GM10847 (cell line): Measurements from ENCODE around the gene ATP9B.

Experiments used
- POLR2A ChIP-seq: IDR thresholded peaks from 2 replicates; pipeline ENCODE4 v1.6.1; 2011; ENCODE audit not compliant: insufficient read length; ENCODE audit errors: extremely low read depth

The ATP9B gene, protein sequence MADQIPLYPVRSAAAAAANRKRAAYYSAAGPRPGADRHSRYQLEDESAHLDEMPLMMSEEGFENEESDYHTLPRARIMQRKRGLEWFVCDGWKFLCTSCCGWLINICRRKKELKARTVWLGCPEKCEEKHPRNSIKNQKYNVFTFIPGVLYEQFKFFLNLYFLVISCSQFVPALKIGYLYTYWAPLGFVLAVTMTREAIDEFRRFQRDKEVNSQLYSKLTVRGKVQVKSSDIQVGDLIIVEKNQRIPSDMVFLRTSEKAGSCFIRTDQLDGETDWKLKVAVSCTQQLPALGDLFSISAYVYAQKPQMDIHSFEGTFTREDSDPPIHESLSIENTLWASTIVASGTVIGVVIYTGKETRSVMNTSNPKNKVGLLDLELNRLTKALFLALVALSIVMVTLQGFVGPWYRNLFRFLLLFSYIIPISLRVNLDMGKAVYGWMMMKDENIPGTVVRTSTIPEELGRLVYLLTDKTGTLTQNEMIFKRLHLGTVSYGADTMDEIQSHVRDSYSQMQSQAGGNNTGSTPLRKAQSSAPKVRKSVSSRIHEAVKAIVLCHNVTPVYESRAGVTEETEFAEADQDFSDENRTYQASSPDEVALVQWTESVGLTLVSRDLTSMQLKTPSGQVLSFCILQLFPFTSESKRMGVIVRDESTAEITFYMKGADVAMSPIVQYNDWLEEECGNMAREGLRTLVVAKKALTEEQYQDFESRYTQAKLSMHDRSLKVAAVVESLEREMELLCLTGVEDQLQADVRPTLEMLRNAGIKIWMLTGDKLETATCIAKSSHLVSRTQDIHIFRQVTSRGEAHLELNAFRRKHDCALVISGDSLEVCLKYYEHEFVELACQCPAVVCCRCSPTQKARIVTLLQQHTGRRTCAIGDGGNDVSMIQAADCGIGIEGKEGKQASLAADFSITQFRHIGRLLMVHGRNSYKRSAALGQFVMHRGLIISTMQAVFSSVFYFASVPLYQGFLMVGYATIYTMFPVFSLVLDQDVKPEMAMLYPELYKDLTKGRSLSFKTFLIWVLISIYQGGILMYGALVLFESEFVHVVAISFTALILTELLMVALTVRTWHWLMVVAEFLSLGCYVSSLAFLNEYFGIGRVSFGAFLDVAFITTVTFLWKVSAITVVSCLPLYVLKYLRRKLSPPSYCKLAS

DNA sequence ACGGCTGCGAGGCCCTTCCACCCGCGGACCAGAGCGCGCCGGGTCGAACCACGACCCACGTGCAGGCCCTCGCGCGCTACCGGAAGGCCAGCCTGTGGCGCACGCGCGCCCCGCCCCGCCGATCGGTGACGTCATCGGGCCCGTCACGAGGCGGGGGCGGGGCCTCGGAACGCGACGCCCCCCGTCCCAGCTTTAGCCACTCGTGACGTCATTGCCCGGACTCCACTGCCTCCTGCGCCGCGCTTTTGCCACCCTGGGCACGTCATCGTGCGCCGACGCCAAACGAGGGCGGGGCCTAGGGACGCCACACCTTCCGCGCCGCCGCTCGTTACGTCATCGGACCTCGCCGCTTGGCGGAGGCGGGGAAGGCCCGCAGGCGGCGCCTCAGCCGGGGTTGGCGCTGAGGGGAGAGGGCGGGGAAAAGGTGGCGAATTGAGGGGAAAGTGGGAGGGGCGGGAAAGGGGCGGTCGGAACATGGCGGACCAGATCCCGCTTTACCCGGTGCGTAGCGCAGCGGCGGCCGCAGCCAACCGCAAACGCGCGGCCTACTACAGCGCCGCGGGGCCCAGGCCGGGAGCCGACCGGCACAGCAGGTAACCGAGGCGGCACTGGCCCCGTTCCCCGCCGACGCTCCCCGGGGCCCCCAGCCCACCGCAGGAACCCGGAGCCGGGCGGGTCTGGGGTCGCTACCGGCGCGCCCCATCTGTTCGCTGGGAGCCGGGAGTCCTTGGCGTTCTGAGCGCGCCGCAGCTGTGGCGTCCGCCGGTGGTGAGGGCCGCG is at the start of gene ATP9B:
Gene ATP9B, plus strand, starts transcription at position 458 of the 780 bp plus-strand sequence. Its CDS starts 17 bp downstream, at position 475.
- peak; percentile 50 for TF ChIP-seq POLR2A

DNA sequence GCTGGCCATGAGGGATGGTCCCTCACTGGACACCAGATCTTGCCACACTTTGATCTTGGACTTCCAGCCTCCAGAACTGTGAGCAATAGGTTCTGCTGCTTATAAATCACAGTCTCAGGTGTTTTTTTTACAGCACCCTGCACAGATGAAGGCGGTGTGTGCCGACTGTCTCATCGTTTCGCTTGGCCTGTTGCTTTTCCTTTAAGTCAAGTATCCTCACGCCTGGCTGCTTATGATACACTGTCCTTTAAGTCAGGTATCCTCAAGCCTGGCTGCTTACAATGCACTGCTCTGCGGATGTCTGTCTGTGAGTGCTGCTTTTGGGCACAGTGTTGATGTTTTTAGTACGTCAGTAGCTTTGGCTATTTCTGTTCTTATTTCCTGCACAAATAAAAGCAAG is 49.3 kb upstream of the ATP9B start:
- TF ChIP-seq POLR2A: no peak

DNA sequence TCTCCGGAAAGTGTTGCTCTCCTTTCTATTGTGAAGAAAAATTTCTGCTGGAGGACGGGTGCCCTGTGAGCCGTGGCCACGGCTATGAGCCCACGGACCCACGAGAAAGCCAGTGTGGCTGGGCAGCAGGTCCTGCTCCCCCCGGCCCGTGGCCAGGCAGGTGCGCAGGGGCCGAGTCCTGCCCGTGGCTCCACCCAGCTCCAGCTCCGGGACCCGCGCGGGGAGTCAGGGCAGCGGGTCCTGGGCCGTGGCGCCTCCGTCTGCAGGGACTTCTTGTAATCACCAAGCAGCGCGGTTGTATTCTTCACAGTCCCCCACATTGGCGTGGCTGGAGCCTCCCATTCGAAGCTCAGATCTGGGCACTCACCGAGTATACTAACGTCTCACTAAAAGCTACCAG is 46.6 kb upstream of the ATP9B start:
- no peak for TF ChIP-seq POLR2A

DNA sequence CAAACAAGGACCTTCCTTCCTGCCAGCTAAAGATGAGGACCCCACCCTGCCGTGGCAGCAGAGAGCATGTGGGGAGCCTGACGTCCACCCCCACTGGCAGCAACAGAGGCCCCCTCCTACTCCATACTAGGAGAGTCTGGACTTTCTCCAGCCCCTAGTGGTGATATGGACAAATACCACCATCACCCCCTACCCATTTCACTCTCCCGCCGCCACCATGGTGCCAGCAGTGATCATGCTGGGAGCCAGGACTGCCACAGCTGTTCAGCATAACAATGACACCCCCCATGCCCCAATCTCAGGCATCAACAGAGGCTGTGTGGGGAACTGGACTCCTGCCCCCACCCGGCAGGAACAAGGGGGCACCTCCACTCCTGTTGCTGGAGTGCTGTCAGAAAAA is 42.7 kb upstream of the ATP9B start:
- TF ChIP-seq POLR2A: no peak

DNA sequence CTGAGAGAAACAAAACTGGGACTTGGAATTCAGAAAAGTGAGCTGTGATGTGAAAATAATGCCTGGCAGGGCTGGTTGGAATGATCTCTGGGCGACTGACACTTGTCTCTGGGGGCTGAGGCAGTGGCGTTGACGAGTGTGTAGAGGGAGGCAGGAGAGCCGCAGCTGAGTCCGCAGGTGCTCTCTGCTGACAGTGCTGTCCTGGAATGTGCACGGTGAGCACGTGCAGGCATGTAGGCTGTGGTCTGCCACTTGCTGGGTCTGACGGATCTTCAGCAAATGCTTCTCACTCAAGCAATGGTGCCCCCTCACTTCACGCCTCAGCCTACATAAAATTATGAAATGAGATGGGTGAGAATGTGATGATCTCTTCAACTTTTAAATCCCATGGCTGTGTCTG is 38.5 kb upstream of the ATP9B start:
- TF ChIP-seq POLR2A: no peak

DNA sequence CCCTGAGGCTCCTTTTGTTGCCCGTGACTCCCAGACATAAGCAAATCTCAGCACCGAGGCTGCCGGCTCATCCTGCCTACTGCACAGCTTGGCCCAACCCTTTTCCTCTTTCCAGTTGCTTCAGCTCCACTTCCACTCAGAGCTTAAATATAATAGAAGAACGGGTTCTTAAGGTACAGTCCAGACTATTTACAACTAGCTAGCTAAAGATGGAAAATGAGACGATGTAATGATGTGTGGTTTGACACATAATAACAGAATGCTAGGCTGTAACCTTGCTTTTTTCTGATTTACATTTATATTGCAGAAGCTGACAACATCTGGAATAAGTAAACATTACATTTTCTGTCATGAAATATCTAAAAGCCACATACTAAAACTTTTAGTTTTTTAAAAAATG is 26.9 kb upstream of the ATP9B start:
- TF ChIP-seq POLR2A: no peak

DNA sequence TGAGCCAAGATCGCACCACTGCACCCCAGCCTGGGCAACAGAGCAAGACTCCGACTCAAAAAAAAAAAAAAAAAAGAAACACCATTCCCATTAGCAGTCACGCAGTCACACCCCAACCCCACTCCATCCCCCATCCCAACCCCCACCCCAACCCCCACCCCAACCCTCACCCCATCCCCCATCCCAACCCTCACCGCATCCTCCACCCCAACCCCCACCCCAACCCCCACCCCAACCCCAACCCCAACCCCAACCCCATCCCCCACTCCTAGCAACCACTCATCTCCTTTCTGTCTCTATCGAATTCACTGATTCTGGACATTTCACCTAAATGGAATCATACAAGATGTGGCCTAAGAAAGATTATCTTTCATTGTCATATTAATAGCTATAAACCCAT is 25.9 kb upstream of the ATP9B start:
- TF ChIP-seq POLR2A: no peak

DNA sequence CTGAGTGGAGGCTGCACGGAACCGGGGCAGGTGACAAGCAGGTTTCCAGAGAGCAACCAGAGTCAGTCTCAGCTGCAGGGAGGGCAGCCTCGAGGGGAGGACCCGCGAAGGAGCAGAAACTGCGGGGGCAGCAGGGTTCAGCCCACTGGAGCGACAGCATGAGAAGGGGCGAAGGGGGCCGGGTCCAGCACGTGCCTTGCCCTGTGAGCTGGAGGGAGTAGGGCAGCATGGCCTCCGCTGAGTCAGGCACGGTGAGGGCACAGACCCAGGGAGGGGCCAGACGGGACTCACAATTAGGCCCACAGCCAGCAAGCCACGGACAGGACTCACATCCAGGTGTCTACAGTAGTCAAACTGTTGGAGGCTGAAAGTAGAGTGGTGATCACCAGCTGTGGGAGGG is 22.7 kb upstream of the ATP9B start:
- no peak for TF ChIP-seq POLR2A

DNA sequence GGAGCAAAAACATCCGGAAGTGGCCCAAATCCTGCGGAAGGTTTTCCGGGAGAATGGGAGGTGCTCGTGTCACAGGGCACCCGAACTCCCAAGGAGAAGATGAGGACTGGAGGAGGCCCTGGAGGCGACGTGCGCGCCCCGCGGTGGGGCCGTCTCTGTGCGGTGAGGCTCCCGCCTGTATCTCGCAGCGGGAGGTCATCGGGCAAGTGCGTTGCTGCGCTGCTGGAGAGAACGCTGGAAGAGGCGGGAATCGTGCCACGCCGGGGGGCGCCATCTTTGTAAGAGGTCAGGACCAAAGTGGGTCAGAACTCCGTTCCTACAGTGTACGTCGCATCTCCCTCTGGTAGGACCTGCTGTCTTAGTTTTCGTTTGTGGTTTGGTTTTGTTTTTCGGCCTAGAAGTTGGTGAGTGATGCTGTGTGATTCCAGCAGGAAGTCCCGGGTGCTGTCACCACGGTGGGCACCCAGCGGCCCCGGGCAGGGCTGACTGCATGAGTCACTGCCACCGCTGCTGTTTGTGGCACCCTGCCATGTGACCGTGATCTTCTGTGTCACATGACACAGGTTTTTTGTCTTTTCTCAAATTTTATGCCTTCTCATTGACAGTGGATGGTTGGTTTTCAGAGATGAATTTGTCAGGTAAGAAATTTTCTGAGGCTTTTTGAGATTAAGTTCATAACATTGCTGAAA is 21.5 kb upstream of the ATP9B start:
- TF ChIP-seq POLR2A: no peak

DNA sequence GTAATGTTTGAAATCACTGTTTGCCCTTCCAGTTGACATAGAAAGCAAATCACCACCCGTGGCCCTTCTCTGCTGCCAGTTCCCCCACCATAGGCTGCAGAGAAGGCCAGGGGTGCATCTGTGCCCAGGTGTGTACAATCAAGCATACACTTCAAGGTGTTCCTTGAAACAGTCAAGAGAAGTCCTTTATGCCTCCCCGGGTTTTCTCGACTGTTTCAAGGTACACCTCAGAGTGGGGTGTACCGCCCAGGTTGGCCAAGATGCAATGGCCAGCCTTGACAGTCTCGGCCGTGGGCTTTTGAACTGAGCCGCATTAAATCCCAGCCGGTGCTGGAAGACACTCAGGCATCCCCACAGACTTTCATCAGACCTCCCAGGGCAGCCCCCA is 21.0 kb upstream of the ATP9B start:
- TF ChIP-seq POLR2A: no peak

DNA sequence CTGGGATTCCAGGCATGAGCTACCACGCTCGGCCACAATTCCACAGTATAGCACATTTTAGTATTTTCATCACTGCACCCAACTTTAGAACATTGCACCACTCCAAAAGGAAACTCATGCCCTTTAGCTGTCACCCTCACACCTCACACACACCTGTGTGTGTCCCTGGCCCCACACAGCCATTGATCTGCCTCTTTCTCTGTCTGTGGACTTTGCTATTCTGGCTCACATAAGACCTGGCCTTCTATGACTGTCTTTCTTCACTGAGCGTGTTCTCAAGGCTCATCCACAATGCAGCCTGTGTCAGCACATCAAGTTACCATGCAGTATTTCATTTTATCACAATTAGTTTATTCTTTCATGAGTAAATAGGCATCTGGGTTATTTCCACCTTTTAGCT is 19.7 kb upstream of the ATP9B start:
- TF ChIP-seq POLR2A: no peak

DNA sequence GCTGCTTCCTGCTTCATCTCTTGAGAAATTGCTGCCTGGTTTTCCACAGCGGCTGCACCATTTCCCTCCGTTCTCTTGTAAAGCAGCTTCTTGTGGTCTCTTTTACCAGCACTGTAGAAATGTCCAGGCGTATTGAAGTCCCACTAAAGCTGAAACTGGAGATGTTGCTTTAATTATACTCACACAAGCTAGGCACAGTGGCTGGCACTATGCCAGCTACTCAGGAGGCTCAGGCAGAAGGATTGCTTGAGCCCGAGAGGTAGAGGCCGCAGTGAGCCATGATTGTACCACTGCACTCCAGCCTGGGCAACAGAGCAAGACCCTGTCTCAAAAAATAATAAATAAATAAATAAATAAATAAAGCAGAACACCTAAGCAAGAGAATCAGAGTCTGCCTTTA is 19.2 kb upstream of the ATP9B start:
- no peak for TF ChIP-seq POLR2A

DNA sequence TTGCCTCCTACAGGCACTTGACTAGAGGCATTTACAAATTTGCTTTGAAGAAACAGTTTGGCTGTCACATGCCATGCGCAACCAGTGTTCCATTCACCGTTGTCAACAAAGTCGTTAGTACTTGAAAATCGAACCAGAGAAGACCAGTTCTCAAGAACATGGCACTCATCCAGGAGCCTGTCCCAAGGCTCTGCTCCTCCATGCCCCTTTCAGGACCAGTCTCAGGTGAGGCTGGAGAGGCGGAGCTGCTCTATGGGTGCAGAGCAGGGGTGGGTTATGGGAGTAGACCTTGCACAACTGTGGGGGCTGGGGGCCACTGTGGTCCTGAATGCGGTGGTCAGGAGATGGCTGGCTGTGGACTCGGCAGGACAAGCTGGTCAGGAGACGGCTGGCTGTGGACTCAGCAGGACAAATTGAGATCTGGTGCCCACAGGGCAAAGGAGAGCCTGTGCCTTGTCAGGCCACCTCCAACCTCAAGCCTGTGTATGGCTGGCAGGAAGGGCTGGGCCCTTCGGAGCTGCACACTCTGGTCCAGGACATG is 12.3 kb upstream of the ATP9B start:
- no peak for TF ChIP-seq POLR2A

DNA sequence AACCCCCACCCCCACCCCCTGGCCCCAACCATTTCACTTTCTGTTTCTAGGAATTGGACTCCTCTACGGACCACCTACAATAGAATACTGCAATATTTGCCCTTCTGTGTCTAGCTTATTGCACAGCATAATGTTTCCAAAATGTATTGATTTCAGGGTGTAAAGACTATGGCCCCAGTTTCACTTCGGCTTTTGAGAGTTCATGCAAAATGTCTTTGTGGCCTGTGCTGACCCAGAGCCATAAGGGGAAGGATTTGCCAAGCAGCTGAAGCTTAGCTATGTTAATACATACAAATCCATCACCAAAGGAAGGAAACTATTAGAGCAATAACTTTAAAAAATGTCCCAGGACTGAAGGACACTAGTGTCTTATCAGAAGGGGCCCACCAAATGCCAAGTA is 11.2 kb upstream of the ATP9B start:
- TF ChIP-seq POLR2A: no peak
